A549 (cell line): Measurements from ENCODE around the gene INTS6. TPM values are rescaled to one million over a fixed set of nuclear protein-coding genes. Genes with fewer than 3 reads are reported as not detected.

Source experiments
- ATAC-seq, 2 experiments: fragments of 200-7000 bp in 1 of 2; fragments of >200 bp in 1 of 2; cut with Nextera tagmentation in 1 of 2; cut with Tn5 transposase in 1 of 2; 3 replicates each; pipeline versions ENCODE4 v1.8.0 to v1.9.1; 2018 to 2020; ENCODE audit warnings: mild to moderate bottlenecking in 1 of 2, moderate library complexity in 1 of 2
- CTCF ChIA-PET: fragments of 300-600 bp; sonication (Branson Sonifier 250); formaldehyde crosslinking; extraction: SDS; loops from one replicate; lab custom pipeline; 2021; ENCODE audit warnings: antibody characterized with exemption, inconsistent platforms; lab: Yijun Ruan, JAX
- POLR2A ChIA-PET: fragments of 350-600 bp; formaldehyde crosslinking; extraction: SDS; loops from one replicate; lab custom pipeline; 2021; ENCODE audit warnings: antibody characterized with exemption, inconsistent platforms; lab: Yijun Ruan, JAX
- DNase-seq, 2 experiments: peaks; one replicate each; pipeline versions ENCODE4 v3.0.0 to v3.0.0-alpha.2; 2011 to 2016; ENCODE audit warnings: low read depth in 1 of 2, low spot score in 1 of 2
- FAIRE-seq: peaks from 2 replicates; lab custom pipeline; 2011; peaks lifted over from hg19 to GRCh38; lab: Jason Lieb, UNC
- H3K27ac ChIP-seq, 2 experiments: fragments of >200 bp; sonication (Bioruptor Twin); formaldehyde crosslinking; 3 replicates each; pipeline ENCODE4 v1.5.1; 2016 to 2017
- H3K4me1 ChIP-seq: fragments of >200 bp; sonication (Bioruptor Twin); formaldehyde crosslinking; 3 replicates; pipeline ENCODE4 v1.6.1; 2016
- H3K4me2 ChIP-seq: fragments of >200 bp; sonication (Bioruptor Twin); formaldehyde crosslinking; 3 replicates; pipeline ENCODE4 v1.6.1; 2016
- H3K4me3 ChIP-seq: fragments of >200 bp; sonication (Bioruptor Twin); formaldehyde crosslinking; 3 replicates; pipeline ENCODE4 v1.5.1; 2016
- H3K9me3 ChIP-seq: fragments of >200 bp; sonication (Bioruptor Twin); formaldehyde crosslinking; 3 replicates; pipeline ENCODE4 v1.6.1; 2016
- JUNB ChIP-seq: fragments of >200 bp; sonication (Bioruptor Twin); formaldehyde crosslinking; IDR thresholded peaks from 2 replicates; pipeline ENCODE4 v1.6.1; 2016
- MAZ ChIP-seq: fragments of 150-350 bp; IDR thresholded peaks from 2 replicates; pipeline ENCODE4 v1.6.1; 2014; ENCODE audit warnings: antibody characterized with exemption, low read depth, low read length, borderline replicate concordance
- PHF8 ChIP-seq: fragments of 200-600 bp; sonication (generic); IDR thresholded peaks from 2 replicates; pipeline ENCODE4 v1.6.1; 2016; ENCODE audit warnings: low read depth, mild to moderate bottlenecking, antibody characterized with exemption, moderate library complexity, borderline replicate concordance
- RARB ChIP-seq: fragments of 250-450 bp; sonication (Bioruptor Pico); IDR thresholded peaks from 2 replicates; pipeline ENCODE4 v1.8.0; 2021; ENCODE audit warnings: mild to moderate bottlenecking, moderate library complexity
- RCOR1 ChIP-seq: fragments of 150-350 bp; IDR thresholded peaks from 2 replicates; pipeline ENCODE4 v1.6.1; 2014; ENCODE audit warnings: antibody characterized with exemption, low read length, low read depth
- ZFP36 ChIP-seq: fragments of 450-650 bp; IDR thresholded peaks from 2 replicates; pipeline ENCODE4 v1.6.1; 2014; ENCODE audit warnings: borderline replicate concordance; ENCODE audit not compliant: partially characterized antibody
- WGBS: methylation state at CpG from one replicate; pipeline ENCODE4 v1.1.6; 2017; ENCODE audit errors: missing lambda C conversion rate; 5-methylcytosine and 5-hydroxymethylcytosine counted together
- polyA plus RNA-seq, 4 experiments: library from polyadenylated mRNA; depleted of rRNA in 3 of 4; stranded (reverse); fragments of >200 nt; fragmentation: RNase III in 1 of 4; extraction: RNeasy Plus Mini Kit Qiagen cat#74134 plus additional on column Dnase treatment in 1 of 4; gene quantifications; 2 replicates in 3 of 4; 3 replicates in 1 of 4; pipeline ENCODE4 v1.2.3, GENCODE V29; 2011 to 2017
- small RNA-seq, 6 experiments: library from RNA; depleted of rRNA; stranded (forward); fragments of <200 nt; gene quantifications; one replicate each; pipeline ENCODE3, GENCODE V24; 2012
- TF ChIP-seq, protein P1 (sequence below): IDR thresholded peaks from 2 replicates; pipeline ENCODE4 v1.6.1; 2012
- TF ChIP-seq, protein P2 (sequence below): IDR thresholded peaks from 2 replicates; pipeline ENCODE4 v1.6.1; 2012

The INTS6 gene
- polyA plus RNA-seq, 2 of the 4 experiments (the other 2 are of a cell fraction): 11.5 to 37.1 TPM

DNA sequence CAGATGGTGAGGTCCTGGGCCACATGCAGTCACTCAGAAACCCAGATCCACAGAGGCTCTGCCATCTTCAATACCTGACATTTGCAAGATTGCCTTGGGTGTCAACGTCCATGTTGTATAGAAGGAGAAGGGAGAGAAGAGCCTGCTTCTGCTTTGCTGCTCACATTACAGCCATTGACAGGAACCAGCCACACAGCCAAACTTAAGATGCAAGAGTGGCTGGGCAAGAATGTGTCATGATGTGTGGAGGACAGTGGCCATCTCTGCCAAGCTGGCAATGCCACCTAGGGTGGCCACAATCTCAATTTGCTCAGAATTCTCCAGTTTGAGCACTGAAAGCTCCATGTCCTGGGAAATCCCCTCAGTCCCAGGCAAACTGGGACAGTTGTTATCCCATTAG is 139.2 kb downstream of the INTS6 start:
- no peak for FAIRE-seq
- Histone ChIP-seq H3K4me3 (no peak overlapping the region), H3K4me2 (no peak overlapping the region), H3K27ac (no peak overlapping the region), H3K4me1 (no peaks in the 10 kb centered on the region), H3K9me3 (no peaks in the 10 kb centered on the region)
- no peak for DNase-seq
- TF ChIP-seq MAZ (no peak), JUNB (no peak), RARB (CRISPR knock-in tag) (no peak), RCOR1 (no peak), ZFP36 (no peak), PHF8 (no peak)
- POLR2A ChIA-PET: no interaction called here
- CTCF ChIA-PET: no interaction called here
- WGBS: 10% methylated on average over 1 of the region's 1 CpG
- no peak for ATAC-seq

DNA sequence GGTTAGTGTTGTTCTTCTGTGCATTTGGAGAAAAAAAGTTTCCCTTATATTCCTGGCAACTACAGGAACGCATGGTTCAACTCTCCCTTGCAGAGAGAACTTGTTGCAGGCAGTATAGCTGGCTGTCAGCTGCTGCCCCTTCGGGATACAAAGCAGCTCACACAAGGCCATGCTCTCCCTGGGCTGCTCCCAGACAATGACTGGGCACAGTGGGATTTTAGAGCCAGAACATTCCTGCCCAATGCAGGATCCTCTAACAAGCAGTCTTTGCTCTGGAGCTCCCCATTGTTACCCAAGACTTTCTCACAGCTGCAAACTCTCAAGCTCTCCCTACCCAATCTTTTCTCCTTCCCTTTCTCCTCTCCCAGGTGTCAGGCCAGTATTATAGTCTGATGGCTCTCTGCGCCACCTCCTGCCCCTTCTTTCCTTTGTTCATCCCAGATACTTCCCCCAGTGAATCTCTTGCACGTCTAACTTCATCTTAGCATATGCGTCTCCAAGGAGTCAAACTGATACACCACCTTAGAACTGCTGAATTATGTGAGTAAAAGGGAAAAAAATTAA is 140.8 kb downstream of the INTS6 start:
- H3K4me1 ChIP-seq: no peaks in the 10 kb centered on the region
- TF ChIP-seq, protein P1, sequence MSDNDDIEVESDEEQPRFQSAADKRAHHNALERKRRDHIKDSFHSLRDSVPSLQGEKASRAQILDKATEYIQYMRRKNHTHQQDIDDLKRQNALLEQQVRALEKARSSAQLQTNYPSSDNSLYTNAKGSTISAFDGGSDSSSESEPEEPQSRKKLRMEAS: no peak
- TF ChIP-seq, protein P2, sequence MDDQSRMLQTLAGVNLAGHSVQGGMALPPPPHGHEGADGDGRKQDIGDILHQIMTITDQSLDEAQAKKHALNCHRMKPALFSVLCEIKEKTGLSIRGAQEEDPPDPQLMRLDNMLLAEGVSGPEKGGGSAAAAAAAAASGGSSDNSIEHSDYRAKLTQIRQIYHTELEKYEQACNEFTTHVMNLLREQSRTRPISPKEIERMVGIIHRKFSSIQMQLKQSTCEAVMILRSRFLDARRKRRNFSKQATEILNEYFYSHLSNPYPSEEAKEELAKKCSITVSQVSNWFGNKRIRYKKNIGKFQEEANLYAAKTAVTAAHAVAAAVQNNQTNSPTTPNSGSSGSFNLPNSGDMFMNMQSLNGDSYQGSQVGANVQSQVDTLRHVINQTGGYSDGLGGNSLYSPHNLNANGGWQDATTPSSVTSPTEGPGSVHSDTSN: no peak
- FAIRE-seq: no peak
- DNase-seq: no peak
- no peaks in the 10 kb centered on the region for H3K9me3 ChIP-seq
- CTCF ChIA-PET: interaction anchor here (0.7 to 1.4 kb wide), 2 partner anchors 25 to 26 kb away, joined by 3 read pairs; no protein-coding TSS in a partner anchor
- no peak overlapping the region for H3K27ac ChIP-seq
- 72% methylated on average over 5 of the region's 5 CpGs for WGBS
- POLR2A ChIA-PET: no interaction called here
- no peak overlapping the region for H3K4me2 ChIP-seq
- ATAC-seq: no peak; a peak in 1 of 6 replicates
- H3K4me3 ChIP-seq: no peak overlapping the region

Small RNA genes lying within 50 kb of the gene (small RNA-seq; reads per million reads assigned to genes)
- gene MIR5693 (0 reads per million in 6 experiments), gene RN7SL320P (0 reads per million in 6 experiments), gene SNRPGP11 (0 to 0.35 (median 0) reads per million in 6 experiments)

Other genes starting within 250 kb of the INTS6 start
- 1.5 and 1.6 TPM in 2 replicates for gene FAM124A, start 230.6 kb downstream of the INTS6 start, polyA plus RNA-seq (2011; rRNA removed)
- 1.4 to 1.6 TPM (median 1.5 TPM) in 3 replicates for gene FAM124A, start 230.6 kb downstream of the INTS6 start, polyA plus RNA-seq (2017; fragmentation: RNase III; extraction: RNeasy Plus Mini Kit Qiagen cat#74134 plus additional on column Dnase treatment)
- 0.04 TPM in 1 of 2 replicates, not detected in the other for gene SERPINE3, start 113.3 kb downstream of the INTS6 start, polyA plus RNA-seq (2011; rRNA removed)
- 0.09 TPM in 1 of 3 replicates, not detected in the others for gene SERPINE3, start 113.3 kb downstream of the INTS6 start, polyA plus RNA-seq (2017; fragmentation: RNase III; extraction: RNeasy Plus Mini Kit Qiagen cat#74134 plus additional on column Dnase treatment)
- gene WDFY2, start 131.4 kb upstream of the INTS6 start, polyA plus RNA-seq (2011; rRNA removed): 8.5 TPM in 2 replicates
- 5.2 to 6.6 TPM (median 6.3 TPM) in 3 replicates for gene WDFY2, start 131.4 kb upstream of the INTS6 start, polyA plus RNA-seq (2017; fragmentation: RNase III; extraction: RNeasy Plus Mini Kit Qiagen cat#74134 plus additional on column Dnase treatment)